OCI-LY1 (cell line): ENCODE measurements around the gene SIK2.

Experiments
- EZH2 ChIP-seq: fragments of 200-600 bp; sonication (generic), shearing (Covaris generic); IDR thresholded peaks from 2 replicates; pipeline ENCODE4 v1.8.0; 2017; ENCODE audit warnings: borderline replicate concordance, mixed run types, mild to moderate bottlenecking, antibody characterized with exemption, low read length, moderate library complexity, mixed read lengths
- TF ChIP-seq, protein P1 (sequence below): fragments of 200-600 bp; sonication (generic), shearing (Covaris generic); IDR thresholded peaks from 2 replicates; pipeline ENCODE4 v1.5.1; 2017; ENCODE audit warnings: mild to moderate bottlenecking, antibody characterized with exemption, low read length, moderate library complexity, mixed read lengths

DNA sequence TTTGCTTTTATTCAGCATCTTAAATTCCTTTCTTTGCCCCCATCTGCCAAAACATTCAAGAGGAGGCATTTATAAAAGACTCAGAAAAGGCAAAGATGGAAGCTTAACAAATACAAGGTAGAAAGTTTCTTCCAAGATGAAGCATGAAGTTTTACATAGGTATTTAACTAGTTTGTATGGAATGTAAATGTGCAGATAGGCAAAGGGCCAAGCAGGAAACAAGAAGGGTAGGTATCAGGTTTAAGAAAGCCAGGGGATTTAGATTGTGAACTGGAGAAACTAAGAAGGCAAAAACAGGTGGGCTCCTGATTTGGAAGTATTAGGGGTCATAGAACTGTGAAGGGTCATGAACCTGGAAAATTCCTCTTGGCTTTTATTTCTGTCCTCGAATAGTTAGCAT is 101.3 kb downstream of the SIK2 start:
- TF ChIP-seq, protein P1, sequence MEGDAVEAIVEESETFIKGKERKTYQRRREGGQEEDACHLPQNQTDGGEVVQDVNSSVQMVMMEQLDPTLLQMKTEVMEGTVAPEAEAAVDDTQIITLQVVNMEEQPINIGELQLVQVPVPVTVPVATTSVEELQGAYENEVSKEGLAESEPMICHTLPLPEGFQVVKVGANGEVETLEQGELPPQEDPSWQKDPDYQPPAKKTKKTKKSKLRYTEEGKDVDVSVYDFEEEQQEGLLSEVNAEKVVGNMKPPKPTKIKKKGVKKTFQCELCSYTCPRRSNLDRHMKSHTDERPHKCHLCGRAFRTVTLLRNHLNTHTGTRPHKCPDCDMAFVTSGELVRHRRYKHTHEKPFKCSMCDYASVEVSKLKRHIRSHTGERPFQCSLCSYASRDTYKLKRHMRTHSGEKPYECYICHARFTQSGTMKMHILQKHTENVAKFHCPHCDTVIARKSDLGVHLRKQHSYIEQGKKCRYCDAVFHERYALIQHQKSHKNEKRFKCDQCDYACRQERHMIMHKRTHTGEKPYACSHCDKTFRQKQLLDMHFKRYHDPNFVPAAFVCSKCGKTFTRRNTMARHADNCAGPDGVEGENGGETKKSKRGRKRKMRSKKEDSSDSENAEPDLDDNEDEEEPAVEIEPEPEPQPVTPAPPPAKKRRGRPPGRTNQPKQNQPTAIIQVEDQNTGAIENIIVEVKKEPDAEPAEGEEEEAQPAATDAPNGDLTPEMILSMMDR = no peak
- no peak for TF ChIP-seq EZH2
